Fibroblast of skin of right quadriceps (primary cell): ENCODE data around the gene JDP2.
"Not testable (repeated sequence)": the region's sequence is repeated elsewhere in the genome, so short reads cannot be mapped to it uniquely, and the experiment has no call there.

Source experiments
- DNase-seq: peaks from one replicate; pipeline ENCODE4 v3.0.0-alpha.2; 2013

Gene JDP2

GRCh38 chr14:75457648-75458165, 29.9 kb downstream of the JDP2 start:
- DNase-seq: no peak

- no peak for DNase-seq
Observed at GRCh38 chr14:75458305-75458704, 30.5 kb downstream of the JDP2 start.

DNA sequence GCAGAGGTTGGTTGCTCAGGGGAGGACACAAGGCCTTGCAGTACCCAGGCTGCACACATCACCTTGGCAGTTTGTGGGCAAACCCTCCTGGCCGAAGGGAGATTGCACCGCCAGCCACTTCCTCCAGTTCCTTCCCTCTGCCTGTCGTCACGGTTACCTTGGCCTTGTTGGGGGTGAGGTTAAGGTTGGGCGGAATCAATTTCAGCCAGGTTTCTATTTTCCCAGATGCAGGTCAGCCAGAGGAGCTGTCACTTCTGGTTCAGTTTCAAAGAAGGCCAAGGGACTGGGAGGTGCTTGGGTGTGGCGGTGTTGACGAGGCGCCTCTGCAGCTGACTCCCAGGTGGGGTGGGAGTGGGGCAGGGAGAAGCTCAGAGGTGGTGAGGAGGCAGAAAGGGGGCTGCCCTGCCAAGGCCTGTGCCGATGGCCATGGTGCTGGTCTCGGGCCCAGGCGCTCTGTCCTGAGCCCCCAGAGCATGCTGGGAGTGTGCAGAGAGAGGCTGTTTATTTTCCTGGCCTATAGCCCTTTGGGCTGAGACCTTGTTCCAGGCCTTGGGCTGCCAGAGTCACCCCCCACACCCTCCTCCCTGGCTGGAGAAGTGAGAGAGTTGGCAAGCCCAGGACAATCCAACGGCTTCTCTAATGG, 31.4 kb downstream of the JDP2 start:
- DNase-seq: no peak

GRCh38 chr14:75459791-75460190, 32.0 kb downstream of the JDP2 start:
- no peak for DNase-seq

DNA sequence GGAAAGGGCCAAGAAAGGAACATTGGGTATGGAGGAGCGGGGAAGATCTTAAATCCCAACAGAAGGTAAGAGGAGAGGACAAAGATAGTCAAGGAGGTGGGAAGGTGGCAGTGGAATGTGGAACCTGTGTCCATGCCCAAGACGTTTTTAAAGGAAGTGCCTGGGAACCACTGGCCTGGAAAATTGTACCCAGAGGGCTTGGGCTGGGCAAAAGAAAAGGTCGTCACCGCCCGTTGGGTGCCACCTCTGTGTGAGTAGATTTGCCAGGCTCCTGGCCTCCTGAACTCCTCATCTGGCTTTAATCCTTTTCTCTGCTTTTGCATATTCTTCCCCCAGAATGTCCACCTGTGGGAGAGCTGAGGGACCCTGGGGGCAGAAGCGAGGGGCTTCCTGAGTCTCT, 32.6 kb downstream of the JDP2 start:
- no peak for DNase-seq

- DNase-seq: no peak
Observed at GRCh38 chr14:75461303-75461702, 33.5 kb downstream of the JDP2 start.

DNA sequence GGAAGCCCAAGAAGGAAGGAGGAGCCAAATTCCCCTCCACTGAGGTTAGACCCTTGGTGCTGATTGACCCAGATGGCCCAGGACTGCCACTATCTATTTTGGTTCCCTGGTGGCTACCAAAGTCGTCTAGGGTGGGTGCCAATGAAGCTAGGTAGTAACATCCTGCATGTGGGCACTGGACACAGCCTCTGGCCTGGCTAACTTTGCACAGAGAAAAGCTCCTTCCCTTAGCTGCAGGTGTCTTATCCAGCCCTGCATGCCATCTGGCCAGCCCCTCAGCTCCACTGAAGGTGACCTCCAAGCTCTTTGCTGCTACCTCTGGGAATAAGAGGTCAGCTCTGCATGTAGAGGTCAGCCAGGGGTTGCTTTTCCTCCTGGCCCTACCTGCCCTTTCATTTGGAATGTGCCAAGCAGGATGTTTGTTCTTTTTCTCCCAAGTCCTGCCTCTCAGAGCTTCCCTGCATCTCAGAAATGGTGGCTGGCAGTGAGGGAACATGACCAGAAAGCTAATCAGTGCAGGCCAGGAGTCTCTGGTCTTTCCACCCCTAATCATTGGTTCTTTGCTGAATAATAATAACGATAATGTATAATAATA, 34.0 kb downstream of the JDP2 start:
- no peak for DNase-seq

- no peak for DNase-seq
Observed at GRCh38 chr14:75464626-75465025, 36.8 kb downstream of the JDP2 start.

- no peak for DNase-seq
Observed at GRCh38 chr14:75467763-75468162, 39.9 kb downstream of the JDP2 start.

GRCh38 chr14:75469164-75469563, 41.3 kb downstream of the JDP2 start:
- no peak for DNase-seq

GRCh38 chr14:75469606-75470237, 41.9 kb downstream of the JDP2 start:
- DNase-seq: no peak

DNA sequence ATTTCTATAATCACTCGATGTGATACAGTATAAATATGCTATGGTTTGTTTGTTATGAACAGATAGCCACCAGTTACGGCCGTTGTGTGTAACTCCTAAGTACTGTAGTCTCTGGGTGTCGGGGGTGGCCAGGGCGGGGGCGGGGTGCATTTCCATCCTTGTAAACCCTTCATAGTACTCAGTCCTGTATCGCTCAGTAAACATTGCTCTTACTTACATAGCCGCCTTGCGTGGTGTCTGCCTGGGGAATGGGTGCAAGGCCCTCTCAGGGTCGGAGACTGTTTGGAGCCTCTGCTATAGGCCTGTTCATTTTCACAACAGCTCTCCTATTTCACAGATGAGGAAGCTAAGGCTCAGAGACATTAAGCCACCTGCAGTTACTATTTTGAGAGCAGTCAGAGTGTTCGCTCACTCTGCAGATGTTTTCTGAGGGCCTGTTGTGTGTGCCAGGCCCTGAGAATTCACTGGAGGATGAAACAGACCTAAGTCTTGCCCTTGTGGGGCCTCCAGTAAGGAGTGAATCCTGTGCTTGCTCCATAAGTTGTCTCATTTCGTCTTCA, 42.5 kb downstream of the JDP2 start:
- no peak for DNase-seq

- DNase-seq: no peak
Observed at GRCh38 chr14:75471059-75471458, 43.2 kb downstream of the JDP2 start.

DNA sequence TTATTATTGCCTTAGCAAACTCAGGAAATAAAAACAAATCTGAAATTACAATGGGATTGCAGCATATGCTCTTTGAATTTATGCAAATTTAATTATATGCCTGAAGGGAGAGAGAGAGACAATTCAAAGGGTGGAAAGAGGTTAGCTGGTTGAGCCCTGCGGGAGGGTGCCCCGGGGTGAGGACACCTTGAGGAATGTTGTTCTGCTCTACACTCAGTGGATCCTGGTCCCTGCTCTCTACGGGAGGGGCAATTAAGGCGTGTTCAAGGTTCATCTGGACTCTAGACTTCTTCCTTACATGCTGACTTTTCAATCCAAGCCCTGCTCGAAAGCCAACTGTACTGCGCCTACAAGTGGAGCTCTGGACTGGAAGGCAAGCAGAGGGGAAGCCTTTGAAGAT, 46.3 kb downstream of the JDP2 start:
- not testable (repeated sequence) for DNase-seq

DNA sequence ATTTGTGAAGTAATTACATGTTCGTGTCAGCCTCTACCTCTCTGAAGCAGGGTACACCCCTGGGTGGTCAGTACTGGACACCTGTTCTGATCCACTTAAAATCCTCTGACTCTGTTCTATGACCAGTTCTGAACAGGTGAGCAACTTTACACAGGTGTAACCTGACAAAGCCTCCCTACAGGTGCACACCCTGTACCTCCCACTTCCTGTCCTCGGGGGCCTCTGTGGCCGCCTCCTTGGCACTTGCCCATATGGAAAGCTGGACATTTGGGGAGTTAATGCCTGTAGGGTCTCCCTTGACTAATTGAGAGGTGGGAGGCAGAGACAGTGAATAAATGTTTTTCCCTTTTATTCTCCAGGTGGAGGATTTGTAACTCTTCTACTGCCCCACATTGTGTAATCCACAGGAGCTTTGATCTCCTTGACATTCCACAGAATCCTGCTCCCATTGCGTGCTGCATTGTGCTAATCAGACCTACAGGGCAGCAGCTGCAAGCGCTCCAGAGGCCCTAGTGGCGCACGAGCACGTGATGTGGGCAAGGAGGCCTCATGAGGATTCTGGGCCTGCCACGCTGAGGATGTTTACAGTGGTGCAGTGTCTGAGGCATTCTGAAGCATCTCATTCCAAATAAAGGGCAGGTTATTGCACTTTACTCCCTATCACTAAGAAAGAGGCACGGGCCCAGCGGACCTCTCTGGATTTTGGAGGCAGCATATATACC, 48.6 kb downstream of the JDP2 start:
- DNase-seq: peak; percentile 22

DNA sequence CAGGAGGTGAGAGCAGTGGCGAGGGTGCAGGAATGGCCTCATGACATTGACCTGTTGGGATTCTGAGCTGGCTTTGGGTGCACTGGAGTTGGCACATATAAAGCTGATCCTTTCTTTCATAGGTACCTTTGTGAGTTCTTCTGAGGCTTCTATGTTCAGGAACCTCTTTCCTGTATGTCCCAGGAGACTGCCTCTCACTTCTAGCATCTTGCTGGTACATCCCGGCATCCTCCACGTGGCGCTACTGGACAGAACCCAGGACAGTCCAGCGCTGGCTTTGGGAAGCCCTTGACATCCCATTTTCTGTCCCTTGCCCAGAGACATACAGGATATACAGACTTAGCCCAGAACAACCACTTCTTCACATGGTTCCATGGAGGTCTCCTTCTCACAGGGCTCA, 50.1 kb downstream of the JDP2 start:
- DNase-seq: no peak

DNA sequence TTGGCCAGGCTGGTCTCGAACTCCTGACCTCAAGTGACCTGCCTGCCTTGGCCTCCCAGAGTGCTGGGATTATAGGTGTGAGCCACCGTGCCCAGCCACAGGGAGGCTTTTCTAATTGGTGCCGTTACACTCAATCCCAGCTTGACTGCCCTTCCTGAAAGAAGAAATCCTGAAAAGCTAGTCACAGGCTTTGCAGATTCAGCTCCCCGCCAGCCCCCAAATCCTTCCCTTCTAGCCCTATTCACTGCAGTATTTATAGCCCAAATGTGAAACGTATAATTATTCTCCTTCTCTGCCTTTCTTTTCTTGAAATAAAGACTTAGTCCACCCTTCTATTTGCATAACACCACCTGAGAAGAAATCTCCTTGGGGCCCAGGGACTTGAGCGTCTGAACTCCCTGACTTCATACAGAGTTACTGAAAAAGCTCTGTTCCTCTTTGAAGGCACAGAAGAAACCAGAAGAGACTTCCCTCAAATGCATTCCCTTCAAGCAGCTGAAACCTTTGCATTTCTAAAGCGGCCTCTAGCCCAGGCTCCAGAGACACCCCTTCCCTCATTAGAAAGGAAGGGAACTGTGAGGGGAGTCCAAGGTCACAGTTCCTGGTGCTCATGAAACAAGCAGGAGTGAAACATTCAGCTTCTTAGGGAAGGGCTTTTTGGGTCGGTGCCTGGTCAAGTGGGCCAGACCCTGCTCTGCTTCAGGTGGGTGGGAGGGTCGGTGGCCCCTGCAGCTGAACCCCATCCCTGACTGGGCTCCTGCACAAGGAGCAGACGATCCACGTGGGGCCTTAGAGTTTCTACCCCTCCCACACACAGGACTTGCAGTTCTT, 52.2 kb downstream of the JDP2 start:
- no peak for DNase-seq

- DNase-seq: no peak
Observed at GRCh38 chr14:75482366-75482765, 54.5 kb downstream of the JDP2 start.

DNA sequence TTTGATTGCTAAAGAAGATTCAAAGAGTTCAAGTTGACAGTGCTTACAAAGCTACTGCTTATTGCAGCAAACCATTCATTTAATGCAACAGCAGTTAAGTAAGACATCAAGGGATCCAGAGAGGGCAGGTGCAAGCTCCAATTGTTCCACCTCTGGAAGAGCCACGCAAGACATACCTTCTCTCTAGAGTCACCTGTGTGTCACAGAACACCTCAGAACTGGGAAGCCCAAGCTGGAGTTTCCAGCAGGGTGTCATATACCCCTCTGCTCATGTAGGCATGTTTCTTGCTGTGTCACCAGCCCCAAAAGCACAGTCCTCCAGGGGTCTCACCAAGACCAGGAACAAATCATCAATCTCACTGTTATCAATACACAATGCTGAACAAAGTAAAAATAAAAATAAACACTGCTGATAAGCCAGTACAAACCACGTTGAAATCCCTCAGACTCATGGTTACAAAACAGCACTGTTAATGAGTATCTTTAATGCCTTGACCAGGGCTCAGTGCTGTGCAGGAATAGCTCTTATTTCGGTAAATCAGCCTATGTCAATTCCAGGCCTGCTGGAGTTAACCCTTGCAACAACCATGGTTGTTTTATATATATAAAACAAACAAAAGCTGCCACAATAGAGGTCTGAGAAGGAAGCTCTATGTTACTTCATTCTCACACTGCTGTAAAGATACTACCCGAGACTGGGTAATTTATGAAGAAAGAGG, 57.0 kb downstream of the JDP2 start:
- DNase-seq: no peak

DNA sequence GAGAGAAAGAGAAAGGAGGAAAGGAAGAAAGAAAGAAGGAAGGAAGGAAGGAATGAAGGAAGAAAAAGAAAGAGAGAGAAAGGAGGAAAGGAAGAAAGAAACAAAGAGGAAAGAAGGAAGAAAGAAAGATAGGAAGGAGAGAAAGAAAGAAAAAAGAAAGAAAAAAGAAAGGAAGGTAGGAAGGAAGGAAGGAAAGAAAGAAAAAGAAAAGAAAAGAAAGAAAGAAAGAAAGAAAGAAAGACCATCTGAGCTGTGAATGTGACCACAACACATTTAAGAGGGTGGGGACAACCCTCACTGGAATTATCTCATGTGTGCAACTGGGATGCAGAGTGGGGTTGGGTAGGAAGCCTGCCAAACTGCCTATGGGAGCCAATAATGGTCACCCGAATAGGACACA, 58.5 kb downstream of the JDP2 start:
- DNase-seq: no peak

DNA sequence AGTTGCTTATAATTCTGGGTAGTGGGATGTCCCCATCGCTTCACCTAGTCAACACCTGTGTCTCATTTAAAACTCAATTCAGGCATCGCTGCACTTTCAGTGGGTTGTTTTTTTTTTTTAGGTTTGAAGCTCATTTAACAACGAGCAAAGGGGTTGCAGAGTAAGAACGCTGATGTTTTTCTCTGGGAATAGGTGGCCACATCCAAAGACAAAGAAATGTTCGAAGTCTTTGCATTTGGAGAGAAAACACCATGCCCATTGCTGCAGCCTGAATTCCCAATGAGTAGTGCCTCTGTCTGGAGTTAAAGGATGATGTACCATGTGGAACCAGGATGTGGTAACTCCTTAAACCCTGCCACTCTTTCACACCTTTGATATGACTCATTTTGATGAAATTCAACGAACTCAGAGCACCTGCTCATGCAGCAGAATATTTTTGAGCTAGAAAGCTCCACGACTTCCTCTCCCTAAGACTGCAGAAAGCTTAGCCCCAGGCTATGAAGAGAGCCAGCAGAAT, 59.4 kb downstream of the JDP2 start:
- DNase-seq: no peak

GRCh38 chr14:75489480-75489837, 61.6 kb downstream of the JDP2 start:
- DNase-seq: no peak
